GM12878 (cell line): ENCODE measurements around the gene NTRK3.

Experiments
- CHD4 ChIP-seq: fragments of 200-600 bp; sonication (generic); IDR thresholded peaks from 2 replicates; pipeline ENCODE4 v1.6.1; 2016; ENCODE audit warnings: mild to moderate bottlenecking
- ESRRA ChIP-seq: IDR thresholded peaks from 2 replicates; pipeline ENCODE4 v1.6.1; 2012; ENCODE audit warnings: mild to moderate bottlenecking, low read length, improper control_type of control experiment
- SP1 ChIP-seq: IDR thresholded peaks from one replicate; pipeline ENCODE4 v1.6.1; 2011; ENCODE audit warnings: low read depth, low read length
- SPI1 ChIP-seq: IDR thresholded peaks from 2 replicates; pipeline ENCODE4 v1.6.1; 2011; ENCODE audit warnings: low read depth, mild to moderate bottlenecking, low read length, moderate library complexity, borderline replicate concordance; ENCODE audit not compliant: insufficient read depth

- TF ChIP-seq SP1: no peak
- TF ChIP-seq SPI1: no peak
- no peak for TF ChIP-seq ESRRA
- no peak for TF ChIP-seq CHD4
These were observed 296.9 kb downstream of the NTRK3 start for GRCh38 chr15:87959662-87960061.
